GM23338 (cell line): ENCODE data around the gene ETV4. TPM values are rescaled to one million over a fixed set of nuclear protein-coding genes. Genes with fewer than 3 reads are reported as not detected.

Experiments used
- ATAC-seq: fragments of 200-7000 bp; cut with Tn5 transposase; 3 replicates; pipeline ENCODE4 v1.9.1; 2020
- DNase-seq: peaks from one replicate; pipeline ENCODE4 v3.0.0-alpha.2; 2015; ENCODE audit warnings: low spot score
- H2AFZ ChIP-seq: fragments of 200-600 bp; sonication (generic); 2 replicates; pipeline ENCODE4 v1.8.0; 2016; ENCODE audit warnings: antibody characterized with exemption, mild to moderate bottlenecking, moderate library complexity
- H3F3A ChIP-seq: fragments of 200-600 bp; sonication (generic); replicated peaks from 2 replicates; pipeline ENCODE4 v1.8.0; 2017; ENCODE audit warnings: antibody characterized with exemption, mixed run types, low read depth
- H3K27ac ChIP-seq: fragments of 200-600 bp; sonication (generic); 2 replicates; pipeline ENCODE4 v1.6.1; 2016; ENCODE audit warnings: low read depth
- H3K27me3 ChIP-seq: fragments of 200-600 bp; sonication (generic); 2 replicates; pipeline ENCODE4 v1.8.0; 2016; ENCODE audit warnings: mild to moderate bottlenecking, mixed run types, moderate library complexity; ENCODE audit not compliant: insufficient read depth
- H3K36me3 ChIP-seq: fragments of 200-600 bp; sonication (generic); 2 replicates; pipeline ENCODE4 v1.8.0; 2016; ENCODE audit warnings: mild to moderate bottlenecking; ENCODE audit not compliant: insufficient read depth
- H3K4me1 ChIP-seq: fragments of 200-600 bp; sonication (generic); 2 replicates; pipeline ENCODE4 v1.8.0; 2016; ENCODE audit warnings: mild to moderate bottlenecking, moderate library complexity; ENCODE audit not compliant: insufficient read depth
- H3K4me2 ChIP-seq: fragments of 200-600 bp; sonication (generic); 2 replicates; pipeline ENCODE4 v1.7.1; 2017; ENCODE audit warnings: mixed run types
- H3K4me3 ChIP-seq: fragments of 200-600 bp; sonication (generic); 2 replicates; pipeline ENCODE4 v1.6.1; 2016; ENCODE audit warnings: mixed run types
- H3K79me2 ChIP-seq: fragments of 200-600 bp; sonication (generic); replicated peaks from 2 replicates; pipeline ENCODE4 v1.8.0; 2017; ENCODE audit warnings: mild to moderate bottlenecking; ENCODE audit not compliant: insufficient read depth
- H3K9me2 ChIP-seq: fragments of 200-600 bp; sonication (generic); 2 replicates; pipeline ENCODE4 v1.8.0; 2017; ENCODE audit not compliant: insufficient read depth
- H4K20me1 ChIP-seq: fragments of 200-600 bp; sonication (generic); replicated peaks from 2 replicates; pipeline ENCODE4 v1.8.0; 2017; ENCODE audit warnings: mild to moderate bottlenecking; ENCODE audit not compliant: insufficient read depth
- H3K27ac Mint-ChIP-seq: 2 replicates; pipeline ENCODE4 v1.8.0; 2020; ENCODE audit warnings: inconsistent platforms, mild to moderate bottlenecking, moderate library complexity, mixed read lengths
- H3K27me3 Mint-ChIP-seq: 3 replicates; pipeline ENCODE4 v1.8.0; 2022; ENCODE audit warnings: low read depth, mild to moderate bottlenecking, moderate library complexity, mixed read lengths, inconsistent platforms; ENCODE audit not compliant: insufficient read depth, poor library complexity
- H3K36me3 Mint-ChIP-seq: 3 replicates; pipeline ENCODE4 v1.8.0; 2021; ENCODE audit warnings: low read depth, mild to moderate bottlenecking, inconsistent platforms, moderate library complexity, mixed read lengths
- H3K4me1 Mint-ChIP-seq: 3 replicates; pipeline ENCODE4 v1.8.0; 2020; ENCODE audit warnings: mild to moderate bottlenecking, inconsistent platforms, mixed read lengths
- H3K4me3 Mint-ChIP-seq: 3 replicates; pipeline ENCODE4 v1.8.0; 2021; ENCODE audit warnings: moderate library complexity, mild to moderate bottlenecking, inconsistent platforms, mixed read lengths
- H3K9me3 Mint-ChIP-seq: 3 replicates; pipeline ENCODE4 v1.8.0; 2020; ENCODE audit warnings: moderate library complexity, mild to moderate bottlenecking, inconsistent platforms, mixed read lengths
- CREB1 ChIP-seq: fragments of 250-450 bp; sonication (Bioruptor Pico); IDR thresholded peaks from 2 replicates; pipeline ENCODE4 v1.5.0; 2020; ENCODE audit warnings: low read depth, mild to moderate bottlenecking, moderate library complexity
- CTCF ChIP-seq, 2 experiments: fragments of 200-600 bp in 1 of 2; sonication (generic) in 1 of 2; conservative IDR thresholded peaks; 2 replicates each; pipeline versions ENCODE4 v1.5.1 to v1.6.1; 2016 to 2017; ENCODE audit warnings: antibody characterized with exemption in 2 of 2, low read depth in 2 of 2, mild to moderate bottlenecking in 2 of 2, moderate library complexity in 1 of 2
- ETS1 ChIP-seq: IDR thresholded peaks from 2 replicates; pipeline ENCODE4 v1.6.1; 2016; ENCODE audit warnings: antibody characterized with exemption
- EZH2 ChIP-seq: fragments of 200-600 bp; sonication (generic); IDR thresholded peaks from one replicate; pipeline ENCODE4 v1.8.0; 2017; ENCODE audit warnings: antibody characterized with exemption, mild to moderate bottlenecking, low read depth; ENCODE audit not compliant: unreplicated experiment
- EZH2phosphoT487 ChIP-seq: fragments of 200-600 bp; sonication (generic); IDR thresholded peaks from one replicate; pipeline ENCODE4 v1.8.1; 2018; ENCODE audit warnings: antibody characterized with exemption; ENCODE audit not compliant: unreplicated experiment
- JUNB ChIP-seq: IDR thresholded peaks from one replicate; pipeline ENCODE4 v1.6.1; 2016; ENCODE audit warnings: antibody characterized with exemption; ENCODE audit not compliant: unreplicated experiment
- NANOG ChIP-seq: IDR thresholded peaks from 2 replicates; pipeline ENCODE4 v1.6.1; 2016; ENCODE audit warnings: antibody characterized with exemption, borderline replicate concordance
- POLR2AphosphoS5 ChIP-seq: IDR thresholded peaks from 2 replicates; pipeline ENCODE4 v1.6.1; 2016; ENCODE audit warnings: antibody characterized with exemption, low read depth
- REST ChIP-seq: IDR thresholded peaks from one replicate; pipeline ENCODE4 v1.6.1; 2018; ENCODE audit warnings: antibody characterized with exemption; ENCODE audit not compliant: unreplicated experiment
- STAT1 ChIP-seq: IDR thresholded peaks from one replicate; pipeline ENCODE4 v1.6.1; 2016; ENCODE audit warnings: antibody characterized with exemption; ENCODE audit not compliant: unreplicated experiment
- ZNF114 ChIP-seq: fragments of 250-450 bp; sonication (Bioruptor Pico); IDR thresholded peaks from 2 replicates; pipeline ENCODE4 v1.5.0; 2020; ENCODE audit warnings: mild to moderate bottlenecking, moderate library complexity
- ZNF331 ChIP-seq: fragments of 250-450 bp; sonication (Bioruptor Pico); IDR thresholded peaks from 2 replicates; pipeline ENCODE4 v1.5.0; 2020; ENCODE audit warnings: low read depth, mild to moderate bottlenecking, moderate library complexity
- ZNF462 ChIP-seq: fragments of 250-450 bp; sonication (Bioruptor Pico); IDR thresholded peaks from 2 replicates; pipeline ENCODE4 v1.5.0; 2020; ENCODE audit warnings: mild to moderate bottlenecking, moderate library complexity
- polyA plus RNA-seq: library from polyadenylated mRNA; unstranded; fragments of >200 nt; fragmentation: Nextera tagmentation; extraction: Ambion mirVana; gene quantifications from 2 replicates; pipeline ENCODE4 v1.2.1, GENCODE V29; 2016
- total RNA-seq: library from RNA; depleted of rRNA; stranded (reverse); fragments of >200 nt; shearing (Covaris generic); gene quantifications from 2 replicates; pipeline ENCODE4 v1.2.3, GENCODE V29; 2014

Gene ETV4
- total and polyA plus RNA-seq, 2 experiments from 2014 or later = 97.2 to 149 TPM

GRCh38 chr17:43574896-43575525, 28.9 kb upstream of the ETV4 start:
- Histone ChIP-seq H4K20me1 (no peaks in the 10 kb centered on the region), H3K27me3 (no peaks in the 10 kb centered on the region), H2AFZ (no peak overlapping the region), H3K4me2 (no peak overlapping the region), H3K4me1 (peaks cover 35% of the 10 kb centered on the region), H3F3A (0 out of 2 replicates have a peak, but pooled peaks cover 4% of the 10 kb centered on the region), H3K4me3 (no peak overlapping the region), H3K27ac (no peak overlapping the region), H3K79me2 (no peaks in the 10 kb centered on the region), H3K36me3 (no peaks in the 10 kb centered on the region), H3K9me2 (no peaks in the 10 kb centered on the region)
- H3K4me3 Mint-ChIP-seq = no peak overlapping the region
- peaks cover 36% of the 10 kb centered on the region for H3K4me1 Mint-ChIP-seq
- no peak overlapping the region for H3K27ac Mint-ChIP-seq
- H3K9me3 Mint-ChIP-seq = no peaks in the 10 kb centered on the region
- H3K27me3 Mint-ChIP-seq = peaks cover 13% of the 10 kb centered on the region
- ATAC-seq = no peak
- no peak for TF ChIP-seq POLR2AphosphoS5
- no peak for TF ChIP-seq CTCF (conservative IDR thresholded peaks at IDR 0.05; ENCODE audit: low read depth in 2 of 2)
- TF ChIP-seq EZH2 = no peak
- TF ChIP-seq CREB1 = no peak
- no peak for TF ChIP-seq ZNF114 (CRISPR knock-in tag)
- no peak for TF ChIP-seq STAT1
- no peak for TF ChIP-seq JUNB
- no peak for TF ChIP-seq NANOG
- no peak for TF ChIP-seq EZH2phosphoT487
- TF ChIP-seq ZNF462 = no peak
- no peak for TF ChIP-seq REST
- no peak for TF ChIP-seq ETS1
- TF ChIP-seq ZNF331 (CRISPR knock-in tag) = no peak
- no peak for DNase-seq
- H3K36me3 Mint-ChIP-seq = no peaks in the 10 kb centered on the region
